ENCODE measurements around the gene SPDEF.

Gene SPDEF

GRCh38 chr6:34543421-34543820, 12.7 kb downstream of the SPDEF start:
- DNase-seq, result no peak

- DNase-seq, result no peak
Measured at GRCh38 chr6:34540841-34541240, 15.3 kb downstream of the SPDEF start.

GRCh38 chr6:34540222-34540621, 15.9 kb downstream of the SPDEF start:
- no peak for DNase-seq

GRCh38 chr6:34539181-34539580, 16.9 kb downstream of the SPDEF start:
- no peak for DNase-seq

GRCh38 chr6:34538581-34538980, 17.5 kb downstream of the SPDEF start:
- DNase-seq, result no peak

GRCh38 chr6:34537922-34538550, 18.1 kb downstream of the SPDEF start:
- DNase-seq, result no peak

- DNase-seq, result no peak
Measured at GRCh38 chr6:34536959-34537848, 18.9 kb downstream of the SPDEF start.

- DNase-seq, result peak; percentile 85
Measured at GRCh38 chr6:34536251-34536958, 19.7 kb downstream of the SPDEF start.

GRCh38 chr6:34535646-34536045, 20.5 kb downstream of the SPDEF start:
- DNase-seq, result no peak

- no peak for DNase-seq
Measured at GRCh38 chr6:34535199-34535598, 20.9 kb downstream of the SPDEF start.

GRCh38 chr6:34534656-34535055, 21.5 kb downstream of the SPDEF start:
- no peak for DNase-seq

- no peak for DNase-seq
Measured at GRCh38 chr6:34534146-34534545, 22.0 kb downstream of the SPDEF start.

GRCh38 chr6:34532230-34532629, 23.9 kb downstream of the SPDEF start:
- no peak for DNase-seq

GRCh38 chr6:34531580-34532201, 24.4 kb downstream of the SPDEF start:
- DNase-seq, result no peak

GRCh38 chr6:34530753-34531365, 25.3 kb downstream of the SPDEF start:
- no peak for DNase-seq

- DNase-seq, result no peak
Measured at GRCh38 chr6:34529665-34530327, 26.3 kb downstream of the SPDEF start.

GRCh38 chr6:34528996-34529664, 27.0 kb downstream of the SPDEF start:
- no peak for DNase-seq

GRCh38 chr6:34527751-34528670, 28.1 kb downstream of the SPDEF start:
- DNase-seq, result no peak

- DNase-seq, result peak; percentile 72
Measured at GRCh38 chr6:34526992-34527728, 29.0 kb downstream of the SPDEF start.

Measured in NCI-H446 treated with DMSO at 0.1 percent for 48 hours (cell line).